ENCODE measurements around the gene SNCAIP. TPM values are rescaled to one million over a fixed set of nuclear protein-coding genes. Genes with fewer than 3 reads are reported as not detected.

The SNCAIP gene
- total RNA-seq, 2 donors from 2014 or later, result 5.1 to 8.2 TPM

- intact Hi-C loops (cut with DNase I), result no loop called here
- H3K27ac ChIP-seq, result no peak overlapping the region
- 71% methylated on average over 3 of the region's 3 CpGs for WGBS
Observed at GRCh38 chr5:122447072-122447471, 135.0 kb downstream of the SNCAIP start.

DNA sequence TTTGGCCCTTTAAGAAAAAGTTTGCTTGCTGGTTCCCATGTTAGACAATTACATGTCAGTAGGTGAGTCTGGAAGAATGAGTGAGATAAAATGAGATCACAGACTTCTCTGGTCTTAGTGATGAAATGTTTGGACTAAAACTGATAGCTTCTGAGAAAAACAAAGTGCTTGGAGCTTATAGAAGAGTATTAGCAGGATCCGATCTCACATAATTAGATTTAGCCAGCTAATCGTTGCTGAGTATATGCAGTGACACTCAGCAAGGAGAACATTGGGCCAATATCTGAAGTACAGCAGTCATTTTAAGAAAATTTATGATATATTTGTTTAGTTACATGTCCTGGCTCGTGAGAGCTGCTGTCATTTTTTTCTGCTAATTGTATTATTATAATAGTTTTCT is 135.8 kb downstream of the SNCAIP start:
- DNase-seq (ENCODE audit: low spot score), result no peak
- Histone ChIP-seq H3K4me3 (no peak overlapping the region), H3K27ac (no peak overlapping the region), H3K4me1 (replicated peaks) (no peaks in the 10 kb centered on the region), H3K36me3 (no peaks in the 10 kb centered on the region), H3K27me3 (replicated peaks; ENCODE audit: insufficient read depth) (no peaks in the 10 kb centered on the region), H3K9me3 (no peaks in the 10 kb centered on the region)
- TF ChIP-seq POLR2A (IDR thresholded peaks at IDR 0.05) (no peak), POLR2AphosphoS5 (IDR thresholded peaks at IDR 0.05) (no peak), CTCF (IDR thresholded peaks at IDR 0.05) (no peak)
- intact Hi-C loops (cut with DNase I), result no loop called here
- WGBS, result 67% methylated on average over 3 of the region's 3 CpGs

More at GRCh38 chr5:122447072-122447471, 135.0 kb downstream of the SNCAIP start:
- no peaks in the 10 kb centered on the region for H3K27me3 ChIP-seq (replicated peaks; ENCODE audit: insufficient read depth)
- H3K4me3 ChIP-seq, result no peak overlapping the region
- TF ChIP-seq POLR2A (IDR thresholded peaks at IDR 0.05) (no peak), POLR2AphosphoS5 (IDR thresholded peaks at IDR 0.05) (no peak), CTCF (IDR thresholded peaks at IDR 0.05) (no peak)
- no peaks in the 10 kb centered on the region for H3K4me1 ChIP-seq (replicated peaks)
- no peaks in the 10 kb centered on the region for H3K9me3 ChIP-seq
- no peaks in the 10 kb centered on the region for H3K36me3 ChIP-seq
- no peak for DNase-seq (ENCODE audit: low spot score)

DNA sequence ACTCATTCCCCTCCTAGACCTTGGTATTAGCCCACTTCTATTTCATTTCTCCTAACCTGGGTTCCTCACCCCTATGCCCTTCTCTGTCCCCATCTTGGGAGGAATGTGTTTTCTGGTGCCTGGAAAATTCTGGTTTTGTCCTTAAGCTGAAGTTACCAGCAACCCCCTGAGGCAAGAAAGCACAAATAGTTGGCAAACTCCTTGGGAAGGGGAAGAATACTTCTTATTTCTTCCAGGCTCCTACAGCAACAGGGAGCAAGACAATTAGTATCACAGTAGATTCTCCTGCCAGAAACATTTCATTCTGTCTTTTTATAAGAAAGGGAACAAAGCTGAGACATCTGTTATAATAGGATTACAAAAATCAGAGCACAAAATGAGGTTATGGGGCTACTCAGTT is 142.5 kb downstream of the SNCAIP start:
- no peak for DNase-seq (ENCODE audit: low spot score)
- no peaks in the 10 kb centered on the region for H3K9me3 ChIP-seq
- no peaks in the 10 kb centered on the region for H3K4me1 ChIP-seq (replicated peaks)
- no peak overlapping the region for H3K4me3 ChIP-seq
- intact Hi-C loops (cut with DNase I), result no loop called here
- no peaks in the 10 kb centered on the region for H3K27me3 ChIP-seq (replicated peaks; ENCODE audit: insufficient read depth)
- no peaks in the 10 kb centered on the region for H3K36me3 ChIP-seq
- H3K27ac ChIP-seq, result no peak overlapping the region
- TF ChIP-seq POLR2A (IDR thresholded peaks at IDR 0.05), result no peak
- TF ChIP-seq CTCF (IDR thresholded peaks at IDR 0.05), result no peak
- TF ChIP-seq POLR2AphosphoS5 (IDR thresholded peaks at IDR 0.05), result no peak

GRCh38 chr5:122455939-122456338 is 143.9 kb downstream of the SNCAIP start:
- DNase-seq (ENCODE audit: low spot score), result no peak
- intact Hi-C loops (cut with DNase I), result no loop called here
- Histone ChIP-seq H3K4me3 (no peak overlapping the region), H3K4me1 (replicated peaks) (no peaks in the 10 kb centered on the region), H3K27ac (no peak overlapping the region), H3K27me3 (replicated peaks; ENCODE audit: insufficient read depth) (no peaks in the 10 kb centered on the region), H3K36me3 (no peaks in the 10 kb centered on the region), H3K9me3 (no peaks in the 10 kb centered on the region)
- no peak for TF ChIP-seq POLR2AphosphoS5 (IDR thresholded peaks at IDR 0.05)
- no peak for TF ChIP-seq POLR2A (IDR thresholded peaks at IDR 0.05)
- TF ChIP-seq CTCF (IDR thresholded peaks at IDR 0.05), result no peak
- WGBS, result 72% methylated on average over 1 of the region's 1 CpG

DNA sequence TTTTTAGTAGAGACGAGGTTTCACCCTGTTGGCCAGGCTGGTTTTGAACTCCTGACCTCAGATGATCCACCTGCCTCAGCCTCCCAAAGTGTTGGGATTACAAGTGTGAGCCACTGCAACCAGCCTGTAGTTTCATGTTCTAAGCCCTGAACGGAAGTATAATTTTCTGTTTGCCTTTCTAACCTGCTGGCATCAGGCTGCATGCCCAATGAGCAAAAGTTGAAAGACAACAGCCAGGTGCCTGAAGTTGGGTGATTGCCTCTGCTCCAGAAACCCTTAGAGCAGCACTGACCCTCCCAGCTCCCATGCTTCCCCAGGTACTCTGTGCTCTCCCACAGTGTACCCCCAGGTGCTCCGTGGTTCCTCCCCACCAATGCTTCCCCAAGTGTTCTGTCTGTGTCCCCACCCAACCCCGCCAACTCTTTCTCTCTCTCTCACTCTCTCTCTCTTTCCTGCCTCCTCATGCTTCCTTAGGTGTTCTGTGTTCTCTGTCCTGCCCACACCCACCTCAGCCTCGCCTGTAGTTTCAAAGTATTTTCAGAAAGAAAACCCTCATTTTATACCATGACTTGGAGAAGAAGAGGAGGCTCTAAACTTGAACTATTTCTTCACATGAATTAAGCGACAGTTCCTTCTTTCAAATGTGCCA is 145.3 kb downstream of the SNCAIP start:
- Histone ChIP-seq H3K4me3 (no peak overlapping the region), H3K9me3 (no peaks in the 10 kb centered on the region), H3K27me3 (replicated peaks; ENCODE audit: insufficient read depth) (no peaks in the 10 kb centered on the region), H3K27ac (no peak overlapping the region), H3K4me1 (replicated peaks) (no peaks in the 10 kb centered on the region), H3K36me3 (no peaks in the 10 kb centered on the region)
- WGBS, result 82% methylated on average over 6 of the region's 6 CpGs
- intact Hi-C loops (cut with DNase I), result no loop called here
- DNase-seq (ENCODE audit: low spot score), result no peak
- TF ChIP-seq CTCF (IDR thresholded peaks at IDR 0.05), result no peak
- no peak for TF ChIP-seq POLR2A (IDR thresholded peaks at IDR 0.05)
- no peak for TF ChIP-seq POLR2AphosphoS5 (IDR thresholded peaks at IDR 0.05)

All from prostate gland (tissue), 2 donors.